H1 (cell line): ENCODE results near the gene WDR91. TPM values are rescaled to one million over a fixed set of nuclear protein-coding genes. Genes with fewer than 3 reads are reported as not detected.

ENCODE experiments used
- CTCF ChIA-PET: fragments of 300-600 bp; sonication (Branson Sonifier 250); formaldehyde crosslinking; loops from one replicate; lab custom pipeline; 2021; ENCODE audit not compliant: partially characterized antibody; lab: Charles Lee
- POLR2A ChIA-PET: fragments of 300-600 bp; sonication (Branson Sonifier 250); formaldehyde crosslinking; loops from one replicate; lab custom pipeline; 2021; ENCODE audit warnings: inconsistent platforms; ENCODE audit not compliant: partially characterized antibody; lab: Charles Lee
- DNase-seq, 2 experiments: peaks; one replicate each; pipeline versions ENCODE4 v3.0.0 to v3.0.0-alpha.2; 2010 to 2022; ENCODE audit warnings: low spot score in 2 of 2, low read depth in 1 of 2, mixed read lengths in 1 of 2
- FAIRE-seq: peaks from 2 replicates; lab custom pipeline; 2011; peaks lifted over from hg19 to GRCh38; lab: Jason Lieb, UNC
- H2AFZ ChIP-seq: 2 replicates; pipeline ENCODE4 v1.8.1; 2012; ENCODE audit warnings: low read length, inconsistent platforms
- H2AK5ac ChIP-seq: 2 replicates; pipeline ENCODE4 v1.6.1; 2013; ENCODE audit warnings: low read depth, low read length
- H2BK120ac ChIP-seq: replicated peaks from 2 replicates; pipeline ENCODE3; 2013; ENCODE audit warnings: low read depth, low read length, inconsistent platforms
- H2BK12ac ChIP-seq: 2 replicates; pipeline ENCODE4 v1.6.1; 2013; ENCODE audit warnings: low read depth, low read length
- H2BK15ac ChIP-seq: 2 replicates; pipeline ENCODE4 v1.6.1; 2013; ENCODE audit warnings: low read length
- H2BK20ac ChIP-seq: 2 replicates; pipeline ENCODE4 v1.6.1; 2013; ENCODE audit warnings: low read length
- H2BK5ac ChIP-seq: 2 replicates; pipeline ENCODE4 v1.6.1; 2013; ENCODE audit warnings: low read depth, low read length
- H3K14ac ChIP-seq: 2 replicates; pipeline ENCODE4 v1.6.1; 2013; ENCODE audit warnings: inconsistent platforms; ENCODE audit not compliant: insufficient read length
- H3K18ac ChIP-seq: 2 replicates; pipeline ENCODE4 v1.6.1; 2013; ENCODE audit warnings: low read length; ENCODE audit errors: extremely low read depth
- H3K23ac ChIP-seq: 2 replicates; pipeline ENCODE4 v1.6.1; 2013; ENCODE audit warnings: inconsistent platforms; ENCODE audit not compliant: insufficient read length
- H3K23me2 ChIP-seq: 2 replicates; pipeline ENCODE4 v1.6.1; 2013; ENCODE audit warnings: low read depth, low read length
- H3K27ac ChIP-seq: 2 replicates; pipeline ENCODE4 v1.6.1; 2011; ENCODE audit warnings: low read depth, low read length, inconsistent platforms
- H3K27me3 ChIP-seq, 4 experiments: replicated peaks in 1 of 4; 1 replicate in 1 of 4; 2 replicates in 3 of 4; pipeline versions ENCODE4 v1.6.1 to v1.8.1; 2011 to 2013; ENCODE audit warnings: low read length in 3 of 4, mild to moderate bottlenecking in 3 of 4, inconsistent platforms in 2 of 4, mixed read lengths in 2 of 4, moderate library complexity in 1 of 4; ENCODE audit not compliant: control insufficient read depth in 3 of 4, insufficient read depth in 3 of 4; ENCODE audit errors: extremely low read depth in 1 of 4
- H3K36me3 ChIP-seq, 4 experiments: 2 replicates each; pipeline versions ENCODE4 v1.6.1 to v1.8.1; 2011 to 2013; ENCODE audit warnings: mild to moderate bottlenecking in 4 of 4, low read length in 3 of 4, moderate library complexity in 2 of 4, control low read depth in 1 of 4, inconsistent platforms in 1 of 4; ENCODE audit not compliant: insufficient read depth in 4 of 4, control insufficient read depth in 2 of 4
- H3K4ac ChIP-seq: replicated peaks from 2 replicates; pipeline ENCODE3; 2013; ENCODE audit warnings: low read length, low read depth, mixed read lengths, inconsistent platforms; ENCODE audit not compliant: insufficient read length
- H3K4me1 ChIP-seq, 4 experiments: replicated peaks in 1 of 4; 1 replicate in 1 of 4; 2 replicates in 3 of 4; pipeline versions ENCODE4 v1.6.1 to v1.8.1; 2011 to 2013; ENCODE audit warnings: low read length in 3 of 4, inconsistent platforms in 2 of 4, mixed read lengths in 1 of 4; ENCODE audit not compliant: insufficient read depth in 4 of 4, control insufficient read depth in 3 of 4
- H3K4me2 ChIP-seq, 2 experiments: 2 replicates each; pipeline versions ENCODE4 v1.6.1 to v1.8.1; 2011 to 2013; ENCODE audit warnings: low read depth in 2 of 2, low read length in 2 of 2, control low read depth in 1 of 2, inconsistent platforms in 1 of 2, mild to moderate bottlenecking in 1 of 2; ENCODE audit not compliant: insufficient read depth in 1 of 2
- H3K4me3 ChIP-seq, 4 experiments: fragments of 200-600, 300-600 bp in 1 of 4; sonication (generic), shearing (Covaris generic), sonication (Bioruptor Twin) in 1 of 4; 2 replicates each; pipeline versions ENCODE4 v1.5.1 to v1.8.1; 2011 to 2016; ENCODE audit warnings: low read length in 4 of 4, low read depth in 3 of 4, control low read depth in 2 of 4, inconsistent platforms in 2 of 4, mild to moderate bottlenecking in 2 of 4, mixed read lengths in 1 of 4, moderate library complexity in 1 of 4; ENCODE audit not compliant: insufficient read depth in 2 of 4; ENCODE audit errors: extremely low read depth in 1 of 4
- H3K56ac ChIP-seq: replicated peaks from 2 replicates; pipeline ENCODE3; 2013; ENCODE audit warnings: low read depth, mild to moderate bottlenecking, mixed read lengths, low read length, inconsistent platforms; ENCODE audit not compliant: insufficient read length
- H3K79me1 ChIP-seq: 2 replicates; pipeline ENCODE4 v1.6.1; 2013; ENCODE audit warnings: low read depth, low read length, control low read depth
- H3K79me2 ChIP-seq, 2 experiments: 2 replicates each; pipeline versions ENCODE4 v1.6.1 to v1.8.1; 2012 to 2013; ENCODE audit warnings: low read length in 2 of 2, mild to moderate bottlenecking in 2 of 2, inconsistent platforms in 1 of 2; ENCODE audit not compliant: insufficient read depth in 2 of 2, control insufficient read depth in 1 of 2
- H3K9ac ChIP-seq, 4 experiments: replicated peaks in 1 of 4; 1 replicate in 1 of 4; 2 replicates in 3 of 4; pipeline versions ENCODE4 v1.6.1 to v1.8.1; 2011 to 2013; ENCODE audit warnings: low read depth in 3 of 4, low read length in 3 of 4, control low read depth in 2 of 4, mild to moderate bottlenecking in 2 of 4, moderate library complexity in 2 of 4, inconsistent platforms in 1 of 4; ENCODE audit errors: extremely low read depth in 1 of 4
- H3K9me3 ChIP-seq, 2 experiments: 2 replicates each; pipeline versions ENCODE4 v1.6.1 to v1.8.1; 2012 to 2013; ENCODE audit warnings: mild to moderate bottlenecking in 2 of 2, moderate library complexity in 2 of 2, control low read depth in 1 of 2, inconsistent platforms in 1 of 2, low read depth in 1 of 2, low read length in 1 of 2, mixed read lengths in 1 of 2; ENCODE audit not compliant: insufficient read depth in 2 of 2
- H4K20me1 ChIP-seq, 2 experiments: replicated peaks in 1 of 2; 2 replicates each; pipeline versions ENCODE3 to v1.8.1; 2011 to 2013; ENCODE audit warnings: inconsistent platforms in 2 of 2, low read length in 2 of 2, mild to moderate bottlenecking in 1 of 2; ENCODE audit not compliant: insufficient read depth in 2 of 2, control insufficient read depth in 1 of 2
- H4K5ac ChIP-seq: 2 replicates; pipeline ENCODE4 v1.6.1; 2013; ENCODE audit warnings: low read length, low read depth, mixed read lengths, inconsistent platforms; ENCODE audit not compliant: insufficient read length
- H4K8ac ChIP-seq: 2 replicates; pipeline ENCODE4 v1.8.0; 2013; ENCODE audit warnings: mild to moderate bottlenecking, moderate library complexity, low read length, inconsistent platforms; ENCODE audit not compliant: insufficient read depth; ENCODE audit errors: extremely low read depth
- H4K91ac ChIP-seq: replicated peaks from 2 replicates; pipeline ENCODE3; 2013; ENCODE audit warnings: low read length, mixed read lengths, inconsistent platforms; ENCODE audit not compliant: insufficient read length
- BACH1 ChIP-seq: IDR thresholded peaks from 2 replicates; pipeline ENCODE4 v1.6.1; 2012; ENCODE audit warnings: low read length, improper control_type of control experiment
- BCL11A ChIP-seq, 2 experiments: IDR thresholded peaks; one replicate each; pipeline ENCODE4 v1.6.1; 2011; ENCODE audit warnings: low read depth in 2 of 2, low read length in 2 of 2, mild to moderate bottlenecking in 2 of 2
- CBX5 ChIP-seq: fragments of 300-800, 300-1000 bp; sonication (generic); IDR thresholded peaks from 2 replicates; pipeline ENCODE4 v1.7.1; 2016; ENCODE audit warnings: antibody characterized with exemption, low read length, low read depth
- CHD2 ChIP-seq: IDR thresholded peaks from 2 replicates; pipeline ENCODE4 v1.6.1; 2012; ENCODE audit warnings: low read length, improper control_type of control experiment
- CTCF ChIP-seq, 3 experiments: IDR thresholded peaks; 1 replicate in 2 of 3; 2 replicates in 1 of 3; pipeline versions ENCODE4 v1.5.1 to v1.6.1; 2011; ENCODE audit warnings: low read length in 3 of 3, mild to moderate bottlenecking in 3 of 3, inconsistent platforms in 2 of 3, low read depth in 1 of 3, moderate library complexity in 1 of 3; ENCODE audit not compliant: insufficient read depth in 1 of 3; ENCODE audit errors: control extremely low read depth in 1 of 3
- EGR1 ChIP-seq: IDR thresholded peaks from 2 replicates; pipeline ENCODE4 v1.6.1; 2011; ENCODE audit warnings: low read depth, low read length, borderline replicate concordance
- MAFK ChIP-seq: IDR thresholded peaks from 2 replicates; pipeline ENCODE4 v1.6.1; 2012; ENCODE audit warnings: low read depth, mild to moderate bottlenecking, improper control_type of control experiment, low read length
- NRF1 ChIP-seq: IDR thresholded peaks from 2 replicates; pipeline ENCODE4 v1.6.1; 2011; ENCODE audit warnings: mild to moderate bottlenecking, low read depth, low read length, improper control_type of control experiment
- POU5F1 ChIP-seq: IDR thresholded peaks from 2 replicates; pipeline ENCODE4 v1.6.1; 2011; ENCODE audit warnings: low read depth, mild to moderate bottlenecking, low read length, moderate library complexity
- SP2 ChIP-seq: IDR thresholded peaks from 2 replicates; pipeline ENCODE4 v1.6.1; 2012; ENCODE audit warnings: mild to moderate bottlenecking, low read length, inconsistent platforms
- TAF1 ChIP-seq: IDR thresholded peaks from 2 replicates; pipeline ENCODE4 v1.6.1; 2011; ENCODE audit warnings: mild to moderate bottlenecking, low read depth, low read length
- WGBS, 2 experiments: shearing (Covaris generic) in 1 of 2; methylation state at CpG; one replicate each; pipeline versions ENCODE4 v1.1.6 to v1.1.7; 2013 to 2015; ENCODE audit warnings: low lambda C conversion rate in 2 of 2, mixed read lengths in 2 of 2, inconsistent platforms in 1 of 2, low coverage in 1 of 2, missing lambda C conversion rate in 1 of 2; ENCODE audit not compliant: insufficient replicate concordance in 2 of 2, insufficient coverage in 1 of 2, insufficient read length in 1 of 2; ENCODE audit errors: extremely low coverage in 1 of 2, missing lambda C conversion rate in 1 of 2; 5-methylcytosine and 5-hydroxymethylcytosine counted together
- polyA plus RNA-seq, 7 experiments: library from polyadenylated mRNA; depleted of rRNA in 3 of 7; stranded (reverse) in 5 of 7; unstranded in 2 of 7; fragments of >200 nt in 5 of 7; fragments of 200-250 nt in 2 of 7; gene quantifications; 1 replicate in 5 of 7; 2 replicates in 1 of 7; 4 replicates in 1 of 7; pipeline versions ENCODE4 v1.2.1 to v1.2.3, GENCODE V29; 2011 to 2013; ENCODE audit warnings: missing spikeins in 2 of 7, mixed read lengths in 2 of 7
- total RNA-seq: library from RNA; stranded (reverse); fragmentation: NEBNext Ultra II Directional; extraction: Animal tissue kit (Norgen Biotek cat#: 25700); gene quantifications from 2 replicates; pipeline ENCODE4 v1.2.1, GENCODE V29; 2021

Gene WDR91
- total and polyA plus RNA-seq, 2 of the 8 experiments (the other 6 are each of a cell fraction or from before 2014, with no cell fraction given) = 8.2 to 14.7 TPM

- peaks cover 8% of the 10 kb centered on the region for H3K23me2 ChIP-seq
- H3K36me3 ChIP-seq = no peaks in the 10 kb centered on the region; a peak in 1 of 8 replicates
- ChIA-PET POLR2A (interaction anchor here (0.7 to 1.3 kb wide), 2 partner anchors 14 to 46 kb away, joined by 3 read pairs; no protein-coding TSS in a partner anchor), CTCF (interaction anchor here (1.1 to 1.3 kb wide), 3 partner anchors 43 to 156 kb away, joined by 3 to 5 read pairs (median 3); no protein-coding TSS in a partner anchor)
- no peak overlapping the region for H3K4me3 ChIP-seq
- H2BK120ac ChIP-seq = no peak overlapping the region
- peaks cover 0 to 8% (median 3%) of the 10 kb centered on the region in 4 experiments; a peak in 5 of 7 replicates for H3K27me3 ChIP-seq
- no peak overlapping the region for H2BK15ac ChIP-seq
- H2AK5ac ChIP-seq = no peak overlapping the region
- no peak overlapping the region for H3K23ac ChIP-seq
- no peaks in the 10 kb centered on the region for H3K9me3 ChIP-seq
- FAIRE-seq = no peak
- H4K20me1 ChIP-seq = no peaks in the 10 kb centered on the region
- no peak overlapping the region for H2BK5ac ChIP-seq
- H3K14ac ChIP-seq = no peak overlapping the region
- no peak for DNase-seq
- H3K4me1 ChIP-seq = no peaks in the 10 kb centered on the region; a peak in 2 of 7 replicates
- no peak overlapping the region for H2BK20ac ChIP-seq
- no peak overlapping the region for H3K18ac ChIP-seq
- H3K9ac ChIP-seq = no peak overlapping the region
- no peak overlapping the region for H3K4ac ChIP-seq
- H2BK12ac ChIP-seq = no peak overlapping the region
- H4K8ac ChIP-seq = peak overlapping the region; percentile 6; the same call in 1 of the 2 replicates
- no peaks in the 10 kb centered on the region for H3K79me1 ChIP-seq
- H4K91ac ChIP-seq = no peak overlapping the region
- H4K5ac ChIP-seq = no peak overlapping the region
- H3K79me2 ChIP-seq = no peaks in the 10 kb centered on the region
- no peak overlapping the region for H2AFZ ChIP-seq
- no peak overlapping the region for H3K4me2 ChIP-seq
- H3K56ac ChIP-seq = no peak overlapping the region
- WGBS, 2 experiments = 90% methylated on average over 6 of the region's 6 CpGs; no CpG with 5 or more reads in 1 of the 2 experiments
- H3K27ac ChIP-seq = no peak overlapping the region
- TF ChIP-seq NRF1 (no peak), CHD2 (no peak), SP2 (no peak), POU5F1 (no peak), TAF1 (no peak), EGR1 (no peak), BCL11A (IDR thresholded peaks at IDR 0.05; ENCODE audit: low read depth in 2 of 2, low read length in 2 of 2) (no peak), MAFK (no peak), CTCF (IDR thresholded peaks at IDR 0.05; ENCODE audit: control extremely low read depth in 1 of 3, insufficient read depth in 1 of 3, low read depth in 1 of 3, low read length in 3 of 3) (no peak), CBX5 (no peak), BACH1 (no peak)
Observed at GRCh38 chr7:135208102-135208793, 3.1 kb downstream of the WDR91 start.
